Vagina (tissue), 2 donors: ENCODE measurements around the gene LGR4.

ENCODE experiments used
- CTCF ChIP-seq, 3 experiments: fragments of 450-650 bp in 2 of 3; fragments of 200-600 bp in 1 of 3; sonication (generic) in 1 of 3; IDR thresholded peaks; one replicate each; pipeline ENCODE4 v1.5.1; 2017 to 2019; ENCODE audit warnings: antibody characterized with exemption in 3 of 3, mild to moderate bottlenecking in 2 of 3, moderate library complexity in 2 of 3
- POLR2A ChIP-seq, 2 donors: fragments of 450-650 bp; IDR thresholded peaks; one replicate each; pipeline ENCODE4 v1.6.1; 2017; ENCODE audit warnings: antibody characterized with exemption in 2 of 2, mild to moderate bottlenecking in 2 of 2, moderate library complexity in 2 of 2

- TF ChIP-seq CTCF (IDR thresholded peaks at IDR 0.05), result no peak
- TF ChIP-seq POLR2A (IDR thresholded peaks at IDR 0.05), result no peak
Observed at GRCh38 chr11:27354359-27354965, 118.1 kb downstream of the LGR4 start.
